Inflammatory macrophage (primary cell): ENCODE results near the gene TMEM181.
A peak's percentile ranks its signal among the peaks of the same experiment; 100 is the strongest.
"Not testable (repeated sequence)": the region's sequence is repeated elsewhere in the genome, so short reads cannot be mapped to it uniquely, and the experiment has no call there.

Experiments
- DNase-seq, 2 donors: peaks; one replicate each; pipeline ENCODE4 v3.0.0-alpha.2; 2020 to 2022
- total RNA-seq, 18 experiments: gene quantifications; one replicate each; lab custom pipeline; 2026; ENCODE audit warnings: mixed read lengths in 6 of 18, inconsistent platforms in 2 of 18; lab: John Stamatoyannopoulos, UW

Gene TMEM181
- 22.7 to 79.9 (median 63.6) reads per million in 18 experiments for total RNA-seq

- DNase-seq = peak; percentile 86 to 92
Measured at GRCh38 chr6:158559895-158560835, at the start of gene TMEM181. TMEM181 (plus strand) TSS chr6:158560091; CDS start chr6:158560225, 134 bp downstream.

GRCh38 chr6:158512809-158513208 lies 47.1 kb upstream of the TMEM181 start:
- no peak for DNase-seq

GRCh38 chr6:158514176-158514575 lies 45.7 kb upstream of the TMEM181 start:
- no peak for DNase-seq

GRCh38 chr6:158514991-158515390 lies 44.9 kb upstream of the TMEM181 start:
- no peak for DNase-seq

GRCh38 chr6:158516098-158516497 lies 43.8 kb upstream of the TMEM181 start:
- no peak for DNase-seq

- no peak for DNase-seq
Measured at GRCh38 chr6:158517038-158517437, 42.9 kb upstream of the TMEM181 start.

GRCh38 chr6:158517581-158517980 lies 42.3 kb upstream of the TMEM181 start:
- no peak for DNase-seq

- peak; percentile 25 to 53 for DNase-seq
Measured at GRCh38 chr6:158518191-158519127, 41.4 kb upstream of the TMEM181 start.

GRCh38 chr6:158519300-158519699 lies 40.6 kb upstream of the TMEM181 start:
- no peak for DNase-seq

- DNase-seq = no peak
Measured at GRCh38 chr6:158519761-158520160, 40.1 kb upstream of the TMEM181 start.

GRCh38 chr6:158520975-158521374 lies 38.9 kb upstream of the TMEM181 start:
- DNase-seq = not testable (repeated sequence)

GRCh38 chr6:158521759-158522158 lies 38.1 kb upstream of the TMEM181 start:
- DNase-seq = no peak

- no peak for DNase-seq
Measured at GRCh38 chr6:158522616-158523015, 37.3 kb upstream of the TMEM181 start.

GRCh38 chr6:158524311-158524710 lies 35.6 kb upstream of the TMEM181 start:
- DNase-seq = no peak

- not testable (repeated sequence) for DNase-seq
Measured at GRCh38 chr6:158527858-158528257, 32.0 kb upstream of the TMEM181 start.

- DNase-seq = no peak
Measured at GRCh38 chr6:158528826-158529225, 31.1 kb upstream of the TMEM181 start.

- no peak for DNase-seq
Measured at GRCh38 chr6:158529629-158530028, 30.3 kb upstream of the TMEM181 start.

- DNase-seq = no peak
Measured at GRCh38 chr6:158531566-158531965, 28.3 kb upstream of the TMEM181 start.

- no peak for DNase-seq
Measured at GRCh38 chr6:158531970-158532369, 27.9 kb upstream of the TMEM181 start.

GRCh38 chr6:158536084-158536890 lies 23.6 kb upstream of the TMEM181 start:
- DNase-seq = peak; percentile 79 to 88

GRCh38 chr6:158536891-158537798 lies 22.7 kb upstream of the TMEM181 start:
- DNase-seq = peak in 1 of 2 donors; percentile 29
